Measurements from ENCODE around the gene TRIM8. TPM values are rescaled to one million over a fixed set of nuclear protein-coding genes. Genes with fewer than 3 reads are reported as not detected.

TRIM8 gene
- total RNA-seq, 4 donors from 2014 or later = 27.6 to 75.9 (median 48.8) TPM

GRCh38 chr10:102602272-102603045, 41.8 kb upstream of the TRIM8 start:
- Histone ChIP-seq H3K4me3 (no peak overlapping the region), H3K27ac (peak overlapping the region in 3 of 4 donors; percentile 56 to 92 (median 76)), H3K27me3 (no peaks in the 10 kb centered on the region), H3K9me3 (no peaks in the 10 kb centered on the region), H3K4me1 (peaks cover 0 to 81% (median 58%) of the 10 kb centered on the region in 3 donors), H3K36me3 (peaks cover 2 to 96% (median 5%) of the 10 kb centered on the region in 3 donors)
- no peak for DNase-seq
- WGBS, 2 donors = 56 to 79% methylated on average over 2 to 3 of the region's 4 CpGs
- intact Hi-C loops (cut with DNase I) = no loop called here
- TF ChIP-seq CTCF (IDR thresholded peaks at IDR 0.05) = no peak

- H3K36me3 ChIP-seq = peaks cover 2 to 82% (median 5%) of the 10 kb centered on the region in 3 donors
- no peak for TF ChIP-seq POLR2A (IDR thresholded peaks at IDR 0.05)
- TF ChIP-seq CTCF (IDR thresholded peaks at IDR 0.05) = no peak
- intact Hi-C loops (cut with DNase I) = no loop called here
- H3K9me3 ChIP-seq = no peaks in the 10 kb centered on the region
- no peak for DNase-seq
- H3K27me3 ChIP-seq = no peaks in the 10 kb centered on the region
- 73 to 77% methylated on average over 6 of the region's 7 CpGs for WGBS, 2 donors
- no peak overlapping the region for H3K4me3 ChIP-seq
- peak overlapping the region in 3 of 4 donors; percentile 55 to 92 (median 76) for H3K27ac ChIP-seq
- peaks cover 0 to 66% (median 44%) of the 10 kb centered on the region in 3 donors for H3K4me1 ChIP-seq
Measured at GRCh38 chr10:102603946-102604345, 40.3 kb upstream of the TRIM8 start.

GRCh38 chr10:102604439-102604841, 39.8 kb upstream of the TRIM8 start:
- Histone ChIP-seq H3K4me3 (no peak overlapping the region), H3K4me1 (peaks cover 0 to 61% (median 40%) of the 10 kb centered on the region in 3 donors), H3K27me3 (no peaks in the 10 kb centered on the region), H3K9me3 (no peaks in the 10 kb centered on the region), H3K27ac (peak overlapping the region in 3 of 4 donors; percentile 55 to 92 (median 76)), H3K36me3 (peaks cover 0 to 77% (median 5%) of the 10 kb centered on the region in 3 donors)
- 27 to 31% methylated on average over 5 to 6 of the region's 6 CpGs for WGBS, 2 donors
- no peak for DNase-seq
- TF ChIP-seq POLR2A (IDR thresholded peaks at IDR 0.05) = no peak
- TF ChIP-seq CTCF (IDR thresholded peaks at IDR 0.05) = no peak
- intact Hi-C loops (cut with DNase I) = no loop called here

- Histone ChIP-seq H3K36me3 (peaks cover 0 to 64% (median 5%) of the 10 kb centered on the region in 3 donors), H3K4me1 (peaks cover 0 to 51% (median 28%) of the 10 kb centered on the region in 3 donors), H3K27ac (peak overlapping the region in 2 of 4 donors; percentile 13 to 55), H3K9me3 (no peaks in the 10 kb centered on the region), H3K27me3 (no peaks in the 10 kb centered on the region), H3K4me3 (no peak overlapping the region)
- intact Hi-C loops (cut with DNase I) = no loop called here
- TF ChIP-seq CTCF (IDR thresholded peaks at IDR 0.05) (no peak), POLR2A (IDR thresholded peaks at IDR 0.05) (no peak)
- DNase-seq = no peak
- 59 to 68% methylated on average over 4 of the region's 5 CpGs for WGBS, 2 donors
Measured at GRCh38 chr10:102605712-102606111, 38.6 kb upstream of the TRIM8 start.

- Histone ChIP-seq H3K4me3 (no peak overlapping the region), H3K27ac (no peak overlapping the region), H3K9me3 (no peaks in the 10 kb centered on the region), H3K4me1 (peaks cover 4 to 54% (median 35%) of the 10 kb centered on the region in 3 donors), H3K27me3 (no peaks in the 10 kb centered on the region), H3K36me3 (peaks cover 0 to 42% (median 5%) of the 10 kb centered on the region in 3 donors)
- TF ChIP-seq POLR2A (IDR thresholded peaks at IDR 0.05) = no peak
- TF ChIP-seq CTCF (IDR thresholded peaks at IDR 0.05) = no peak
- 78 to 96% methylated on average over 1 to 2 of the region's 2 CpGs for WGBS, 2 donors
- DNase-seq = no peak
- intact Hi-C loops (cut with DNase I) = no loop called here
Measured at GRCh38 chr10:102608487-102608886, 35.8 kb upstream of the TRIM8 start.
